ENCODE data around the gene TBC1D17.

The TBC1D17 gene

GRCh38 chr19:49877020-49877878 is at the start of gene TBC1D17, which contains the start of gene AKT1S1:
TSS of gene TBC1D17 (plus strand) at chr19:49877702. CDS start at chr19:49877724, 22 bp downstream.
TSS of gene AKT1S1 (minus strand) at chr19:49877355. CDS start at chr19:49873295, 4,060 bp downstream.
- peak; percentile 100 for DNase-seq

DNA sequence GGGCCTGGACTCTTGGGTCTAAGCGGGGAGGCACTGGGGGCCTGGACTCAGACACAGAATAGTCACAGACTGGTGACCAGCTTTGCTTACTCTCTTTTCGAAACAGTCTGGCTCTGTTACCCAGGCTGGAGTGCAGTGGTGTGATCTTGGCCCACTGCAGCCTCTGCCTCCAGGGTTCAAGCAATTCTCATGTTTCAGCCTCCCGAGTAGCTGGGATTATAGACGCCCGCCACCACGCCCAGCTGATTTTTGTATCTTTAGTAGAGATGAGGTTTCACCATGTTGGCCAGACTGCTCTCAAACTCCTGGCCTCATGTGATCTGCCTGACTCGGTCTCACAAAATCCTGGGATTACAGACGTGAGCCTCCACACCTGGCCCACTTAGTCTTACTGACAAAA is 48.3 kb upstream of the TBC1D17 start:
- DNase-seq: no peak

GRCh38 chr19:49829721-49830120 is 47.8 kb upstream of the TBC1D17 start:
- DNase-seq: no peak

- DNase-seq: no peak
Observed at GRCh38 chr19:49830766-49831165, 46.7 kb upstream of the TBC1D17 start.

DNA sequence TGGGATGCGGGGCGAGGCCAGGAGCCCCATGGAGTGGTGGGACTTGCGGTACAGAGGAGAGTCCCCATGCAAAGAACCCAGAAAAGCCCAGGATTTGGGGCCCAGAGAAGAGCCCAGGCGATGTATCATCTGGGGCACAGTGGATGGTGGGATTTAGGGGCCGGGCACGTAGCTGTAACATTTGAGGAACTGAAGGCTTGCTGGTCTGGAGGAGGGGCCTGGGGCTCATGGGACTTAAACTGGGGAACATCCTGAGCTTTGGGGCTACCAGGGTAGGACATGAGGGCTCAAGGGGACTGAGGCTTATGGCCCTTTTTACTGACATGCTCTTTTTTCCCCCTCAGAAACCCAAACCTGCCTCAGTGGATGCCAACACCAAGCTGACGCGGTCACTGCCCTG is 45.9 kb upstream of the TBC1D17 start:
- DNase-seq: no peak

DNA sequence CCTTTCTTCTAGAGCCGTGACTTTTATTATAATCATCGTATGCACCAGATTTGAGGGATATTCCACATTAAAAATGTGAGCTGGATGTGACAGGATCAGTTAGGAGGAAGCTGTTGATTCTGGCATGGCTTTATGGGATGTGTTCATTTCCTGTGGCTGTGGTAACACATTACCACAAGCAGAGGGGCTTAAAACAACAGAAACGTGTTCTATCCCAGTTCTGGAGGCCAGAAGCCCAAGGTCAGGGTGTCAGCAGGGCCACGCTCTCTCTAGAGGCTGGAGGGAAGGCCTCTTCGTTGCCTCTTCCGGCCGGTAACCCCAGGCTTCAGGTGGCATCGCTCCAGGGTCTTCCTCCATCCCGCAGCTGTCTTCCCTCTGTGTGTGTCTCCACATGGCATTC is 44.9 kb upstream of the TBC1D17 start:
- no peak for DNase-seq

- DNase-seq: no peak
Observed at GRCh38 chr19:49833599-49833998, 43.9 kb upstream of the TBC1D17 start.

GRCh38 chr19:49835562-49835961 is 41.9 kb upstream of the TBC1D17 start:
- no peak for DNase-seq

DNA sequence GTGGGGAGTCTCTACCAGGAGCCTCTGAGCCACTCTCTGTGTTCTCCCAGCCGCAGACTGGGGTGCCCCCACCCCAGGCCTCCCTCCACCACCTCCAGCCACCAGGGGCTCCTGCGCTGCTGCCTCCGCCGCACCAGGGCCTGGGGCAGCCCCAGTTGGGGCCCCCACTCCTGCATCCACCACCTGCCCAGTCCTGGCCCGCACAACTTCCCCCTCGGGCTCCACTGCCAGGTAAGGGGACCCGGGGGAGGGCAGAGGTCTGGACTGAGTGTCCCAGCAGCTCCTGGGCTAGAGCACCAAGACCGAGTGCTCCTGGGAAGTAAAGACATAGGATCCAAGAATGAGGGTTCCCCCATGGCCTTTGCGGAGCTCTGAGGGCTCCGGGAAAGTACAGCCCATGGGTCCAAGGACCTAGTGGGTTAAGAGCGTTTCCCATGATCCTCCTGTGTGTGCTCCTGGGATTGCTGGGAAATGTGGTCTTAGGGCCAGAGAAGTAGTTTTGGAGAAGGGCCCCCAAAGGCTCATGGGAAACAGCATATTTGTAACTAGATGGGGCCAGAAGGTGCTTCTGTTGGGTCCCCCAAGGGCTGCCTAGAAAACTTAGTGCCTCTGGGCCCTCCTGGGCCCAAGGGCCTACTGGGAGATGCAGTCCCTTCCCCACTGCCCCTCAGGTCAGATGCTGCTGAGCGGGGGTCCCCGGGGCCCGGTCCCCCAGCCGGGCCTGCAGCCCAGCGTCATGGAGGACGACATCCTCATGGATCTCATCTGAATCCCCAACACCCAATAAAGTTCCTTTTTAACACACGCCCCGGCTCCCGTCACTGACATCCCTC is 41.1 kb upstream of the TBC1D17 start:
- DNase-seq: no peak

- DNase-seq: no peak
Observed at GRCh38 chr19:49837009-49837310, 40.5 kb upstream of the TBC1D17 start.

- no peak for DNase-seq
Observed at GRCh38 chr19:49837425-49837824, 40.1 kb upstream of the TBC1D17 start.

GRCh38 chr19:49838885-49839588 is 38.5 kb upstream of the TBC1D17 start:
- DNase-seq: no peak

GRCh38 chr19:49839713-49840112 is 37.8 kb upstream of the TBC1D17 start:
- no peak for DNase-seq

GRCh38 chr19:49840321-49840720 is 37.2 kb upstream of the TBC1D17 start:
- no peak for DNase-seq

DNA sequence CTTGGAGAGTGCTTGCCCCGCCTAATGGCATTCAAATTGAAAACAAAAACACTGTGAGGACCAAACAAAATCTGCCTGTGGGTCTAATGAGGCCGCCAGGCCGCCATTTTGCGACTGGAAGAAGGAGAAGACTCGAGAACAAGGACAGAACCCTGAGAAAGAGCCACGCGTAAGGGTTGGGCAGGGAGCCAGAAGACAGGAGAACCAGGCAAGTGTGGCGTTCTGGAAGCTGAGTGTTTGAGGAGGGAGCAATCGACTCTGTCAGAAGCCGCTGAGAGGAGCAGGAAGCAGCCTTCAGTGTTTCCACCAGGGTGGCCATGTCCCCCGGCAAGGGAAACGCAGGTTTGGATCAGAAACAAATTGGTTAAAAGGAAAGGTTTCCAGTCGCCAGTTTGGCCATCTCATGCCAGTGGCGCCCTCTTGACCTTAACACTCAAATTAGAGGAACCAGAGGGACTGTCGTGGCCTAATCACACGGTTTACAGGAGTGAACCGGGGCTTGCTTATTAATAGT is 36.7 kb upstream of the TBC1D17 start:
- no peak for DNase-seq

DNA sequence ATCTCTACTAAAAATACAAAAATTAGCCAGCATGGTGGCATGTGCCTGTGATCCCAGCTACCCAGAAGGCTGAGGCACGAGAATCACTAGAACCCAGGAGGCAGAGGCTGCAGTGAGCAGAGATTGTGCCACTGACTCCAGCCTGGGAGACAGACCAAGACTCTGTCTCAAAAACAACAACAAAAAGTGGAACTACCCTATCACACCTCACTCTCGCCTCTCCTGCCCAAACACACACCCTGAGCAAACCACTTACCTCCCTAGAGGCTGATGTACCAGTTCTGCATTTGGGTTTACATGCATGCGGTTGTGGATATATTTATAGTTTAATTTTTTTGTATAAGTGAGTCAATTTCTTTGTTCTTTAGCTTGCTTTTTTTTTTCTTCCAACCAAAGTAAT is 34.2 kb upstream of the TBC1D17 start:
- no peak for DNase-seq

- DNase-seq: no peak
Observed at GRCh38 chr19:49844138-49845095, 33.1 kb upstream of the TBC1D17 start.

- DNase-seq: no peak
Observed at GRCh38 chr19:49845414-49845813, 32.1 kb upstream of the TBC1D17 start.

GRCh38 chr19:49846408-49846807 is 31.1 kb upstream of the TBC1D17 start:
- no peak for DNase-seq

GRCh38 chr19:49847731-49848696 is 29.5 kb upstream of the TBC1D17 start:
- peak; percentile 85 for DNase-seq

- no peak for DNase-seq
Observed at GRCh38 chr19:49848938-49849337, 28.6 kb upstream of the TBC1D17 start.
